CD14-positive monocyte (primary cell): ENCODE results near the gene ZNF408. TPM values are rescaled to one million over a fixed set of nuclear protein-coding genes. Genes with fewer than 3 reads are reported as not detected.

Experiments used
- DNase-seq, 3 donors: peaks; one replicate each; pipeline ENCODE4 v3.0.0-alpha.2; 2011 to 2022
- H2AFZ ChIP-seq: 2 replicates; pipeline ENCODE4 v1.6.0; 2012; ENCODE audit warnings: mild to moderate bottlenecking, low read depth, low read length, inconsistent platforms; ENCODE audit not compliant: insufficient read depth, poor library complexity, severe bottlenecking
- H3K27ac ChIP-seq, 2 donors: 1 replicate in 1 of 2; 2 replicates in 1 of 2; pipeline ENCODE4 v1.5.1; 2012 to 2013; ENCODE audit warnings: low read length in 2 of 2, control low read depth in 1 of 2, inconsistent platforms in 1 of 2, low read depth in 1 of 2, mild to moderate bottlenecking in 1 of 2
- H3K27me3 ChIP-seq, 2 donors: one replicate each; pipeline versions ENCODE4 v1.6.0 to v1.6.1; 2011 to 2013; ENCODE audit warnings: low read length in 2 of 2; ENCODE audit not compliant: control insufficient read depth in 2 of 2, insufficient read depth in 2 of 2
- H3K36me3 ChIP-seq, 2 donors: replicated peaks in 1 of 2; 1 replicate in 1 of 2; 2 replicates in 1 of 2; pipeline versions ENCODE4 v1.5.1 to v1.6.1; 2012 to 2013; ENCODE audit warnings: low read length in 2 of 2, control low read depth in 1 of 2, inconsistent platforms in 1 of 2, mild to moderate bottlenecking in 1 of 2; ENCODE audit not compliant: insufficient read depth in 2 of 2, control insufficient read depth in 1 of 2
- H3K4me1 ChIP-seq, 2 donors: 1 replicate in 1 of 2; 2 replicates in 1 of 2; pipeline versions ENCODE4 v1.5.1 to v1.6.1; 2012 to 2013; ENCODE audit warnings: low read length in 2 of 2, control low read depth in 1 of 2, inconsistent platforms in 1 of 2, mild to moderate bottlenecking in 1 of 2, moderate library complexity in 1 of 2; ENCODE audit not compliant: insufficient read depth in 2 of 2, control insufficient read depth in 1 of 2
- H3K4me2 ChIP-seq: replicated peaks from 2 replicates; pipeline ENCODE3; 2012; ENCODE audit warnings: low read length, moderate library complexity, mild to moderate bottlenecking; ENCODE audit not compliant: poor library complexity, severe bottlenecking; ENCODE audit errors: extremely low read depth
- H3K4me3 ChIP-seq, 3 experiments: fragments of 200-600 bp in 1 of 3; sonication (generic) in 1 of 3; replicated peaks in 1 of 3; 1 replicate in 2 of 3; 2 replicates in 1 of 3; pipeline ENCODE4 v1.5.1; 2011 to 2013; ENCODE audit warnings: low read length in 3 of 3, mild to moderate bottlenecking in 3 of 3, control low read depth in 2 of 3, low read depth in 2 of 3, inconsistent platforms in 1 of 3, moderate library complexity in 1 of 3
- H3K79me2 ChIP-seq: 2 replicates; pipeline ENCODE4 v1.6.0; 2012; ENCODE audit warnings: mild to moderate bottlenecking, control low read depth, inconsistent platforms, low read length, moderate library complexity; ENCODE audit not compliant: insufficient read depth
- H3K9ac ChIP-seq: 2 replicates; pipeline ENCODE4 v1.6.0; 2017; ENCODE audit warnings: low read length, mild to moderate bottlenecking; ENCODE audit not compliant: insufficient read depth, poor library complexity, severe bottlenecking
- H3K9me3 ChIP-seq, 2 donors: replicated peaks in 1 of 2; 1 replicate in 1 of 2; 2 replicates in 1 of 2; pipeline versions ENCODE4 v1.5.1 to v1.6.1; 2012 to 2013; ENCODE audit warnings: low read length in 2 of 2, control low read depth in 1 of 2; ENCODE audit not compliant: control insufficient read depth in 1 of 2, insufficient read depth in 1 of 2
- H4K20me1 ChIP-seq: 2 replicates; pipeline ENCODE4 v1.6.0; 2012; ENCODE audit warnings: mild to moderate bottlenecking, low read length, control low read depth, moderate library complexity; ENCODE audit not compliant: insufficient read depth
- H3K27ac Mint-ChIP-seq, 7 donors: one replicate each; pipeline ENCODE4 v1.8.0; 2020; ENCODE audit warnings: mild to moderate bottlenecking in 7 of 7, mixed read lengths in 7 of 7, moderate library complexity in 6 of 7, inconsistent platforms in 2 of 7
- H3K27me3 Mint-ChIP-seq, 3 donors: one replicate each; pipeline ENCODE4 v1.8.0; 2021 to 2022; ENCODE audit warnings: low read depth in 3 of 3, mild to moderate bottlenecking in 3 of 3, mixed read lengths in 3 of 3, moderate library complexity in 3 of 3, inconsistent platforms in 1 of 3
- H3K36me3 Mint-ChIP-seq, 2 donors: one replicate each; pipeline ENCODE4 v1.8.0; 2020; ENCODE audit warnings: mixed read lengths in 2 of 2, inconsistent platforms in 1 of 2, mild to moderate bottlenecking in 1 of 2
- H3K4me1 Mint-ChIP-seq: one replicate; pipeline ENCODE4 v1.8.0; 2020; ENCODE audit warnings: mild to moderate bottlenecking, mixed read lengths
- H3K4me3 Mint-ChIP-seq, 2 donors: one replicate each; pipeline ENCODE4 v1.8.0; 2020; ENCODE audit warnings: mild to moderate bottlenecking in 2 of 2, mixed read lengths in 2 of 2, moderate library complexity in 1 of 2
- H3K9me3 Mint-ChIP-seq, 7 donors: one replicate each; pipeline ENCODE4 v1.8.0; 2020 to 2022; ENCODE audit warnings: mixed read lengths in 7 of 7, mild to moderate bottlenecking in 6 of 7, moderate library complexity in 6 of 7, inconsistent platforms in 2 of 7
- WGBS: methylation state at CpG from one replicate; pipeline ENCODE4 v1.1.5; 2013; ENCODE audit warnings: missing lambda C conversion rate; ENCODE audit not compliant: insufficient coverage; 5-methylcytosine and 5-hydroxymethylcytosine counted together
- intact Hi-C, 2 donors: fragments of 100-400 bp; cut with micrococcal nuclease; formaldehyde crosslinking; loops; one replicate each; pipeline versions ENCODE4 v1.15.0 to v1.15.1; 2023
- polyA plus RNA-seq, 3 donors: library from polyadenylated mRNA; depleted of rRNA in 1 of 3; unstranded in 2 of 3; stranded (reverse) in 1 of 3; fragments of 300-500 nt in 2 of 3; fragments of >200 nt in 1 of 3; fragmentation: Illumina TruSeq in 2 of 3; gene quantifications; 1 replicate in 2 of 3; 2 replicates in 1 of 3; pipeline ENCODE4 v1.2.3, GENCODE V29; 2012 to 2021
- TF ChIP-seq, protein P1 (sequence below): fragments of 200-600 bp; IDR thresholded peaks from one replicate; pipeline ENCODE4 v1.8.0; 2022; ENCODE audit warnings: antibody characterized with exemption, mild to moderate bottlenecking

Gene ZNF408
- polyA plus RNA-seq, 3 donors: 4.1 to 4.5 (median 4.2) TPM

DNA sequence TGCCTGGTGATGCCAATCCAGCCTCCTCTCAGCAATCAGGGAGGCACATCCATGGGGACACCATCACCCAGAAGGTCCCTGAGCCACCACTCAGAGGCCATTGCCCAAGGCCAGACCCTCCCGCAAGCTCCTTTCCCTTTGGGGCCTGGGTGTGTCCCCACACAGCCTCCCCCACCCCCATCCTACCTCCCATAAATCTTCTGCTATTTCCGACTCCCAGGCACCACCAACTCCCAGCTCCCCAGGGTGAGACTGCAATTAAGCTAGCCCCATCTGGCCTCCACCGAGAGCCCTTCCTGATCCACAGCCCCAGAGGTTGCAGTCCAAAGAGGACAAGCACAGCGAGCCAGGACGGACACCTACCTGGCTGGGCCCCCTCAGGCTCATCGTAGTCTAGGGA, 6.8 kb upstream of the ZNF408 start:
- H3K36me3 ChIP-seq: peaks cover 56 to 88% of the 10 kb centered on the region in 2 donors

DNA sequence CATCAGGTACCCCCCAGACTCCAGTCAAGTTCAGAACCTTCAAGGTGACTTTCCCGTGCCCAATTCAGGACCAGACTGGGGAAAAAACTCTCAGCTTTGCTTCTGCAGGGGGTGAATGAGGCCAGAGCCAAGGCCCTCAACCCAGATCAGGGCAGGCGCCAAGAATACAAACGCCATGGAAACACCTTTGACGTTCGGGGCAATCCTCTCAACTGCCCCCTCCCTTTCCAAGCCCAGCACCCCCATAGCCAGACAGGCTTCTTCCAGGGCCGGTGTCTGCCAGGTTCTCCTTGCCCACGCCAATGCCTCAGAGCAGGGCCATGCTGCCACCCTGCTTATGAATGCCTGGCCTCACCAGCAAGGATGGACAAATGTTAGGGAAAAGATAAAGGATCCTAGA, 6.2 kb upstream of the ZNF408 start:
- peaks cover 12 to 21% of the 10 kb centered on the region in 2 donors for H3K4me1 ChIP-seq
- peak overlapping the region in 1 of 2 donors; percentile 26 for H3K27ac ChIP-seq
- peaks cover 53 to 85% of the 10 kb centered on the region in 2 donors for H3K36me3 ChIP-seq
- Mint-ChIP-seq H3K9me3 (peaks cover 0 to 2% (median 0%) of the 10 kb centered on the region in 7 donors), H3K27ac (peak overlapping the region in 1 of 7 donors; percentile 27), H3K36me3 (peaks cover 55 to 82% of the 10 kb centered on the region in 2 donors), H3K4me3 (no peak overlapping the region), H3K4me1 (peaks cover 26% of the 10 kb centered on the region), H3K27me3 (peaks cover 0 to 4% (median 0%) of the 10 kb centered on the region in 3 donors)
- WGBS: 100% methylated on average over 5 of the region's 7 CpGs
- no peaks in the 10 kb centered on the region for H3K9me3 ChIP-seq
- H3K9ac ChIP-seq: no peak overlapping the region
- H3K4me2 ChIP-seq: no peak overlapping the region
- TF ChIP-seq, protein P1, sequence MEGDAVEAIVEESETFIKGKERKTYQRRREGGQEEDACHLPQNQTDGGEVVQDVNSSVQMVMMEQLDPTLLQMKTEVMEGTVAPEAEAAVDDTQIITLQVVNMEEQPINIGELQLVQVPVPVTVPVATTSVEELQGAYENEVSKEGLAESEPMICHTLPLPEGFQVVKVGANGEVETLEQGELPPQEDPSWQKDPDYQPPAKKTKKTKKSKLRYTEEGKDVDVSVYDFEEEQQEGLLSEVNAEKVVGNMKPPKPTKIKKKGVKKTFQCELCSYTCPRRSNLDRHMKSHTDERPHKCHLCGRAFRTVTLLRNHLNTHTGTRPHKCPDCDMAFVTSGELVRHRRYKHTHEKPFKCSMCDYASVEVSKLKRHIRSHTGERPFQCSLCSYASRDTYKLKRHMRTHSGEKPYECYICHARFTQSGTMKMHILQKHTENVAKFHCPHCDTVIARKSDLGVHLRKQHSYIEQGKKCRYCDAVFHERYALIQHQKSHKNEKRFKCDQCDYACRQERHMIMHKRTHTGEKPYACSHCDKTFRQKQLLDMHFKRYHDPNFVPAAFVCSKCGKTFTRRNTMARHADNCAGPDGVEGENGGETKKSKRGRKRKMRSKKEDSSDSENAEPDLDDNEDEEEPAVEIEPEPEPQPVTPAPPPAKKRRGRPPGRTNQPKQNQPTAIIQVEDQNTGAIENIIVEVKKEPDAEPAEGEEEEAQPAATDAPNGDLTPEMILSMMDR: no peak
- no peaks in the 10 kb centered on the region for H3K27me3 ChIP-seq
- DNase-seq: no peak
- H3K79me2 ChIP-seq: peaks cover 79% of the 10 kb centered on the region
- H4K20me1 ChIP-seq: peaks cover 69% of the 10 kb centered on the region
- H2AFZ ChIP-seq: no peak overlapping the region
- H3K4me3 ChIP-seq: no peak overlapping the region
- intact Hi-C loops: no loop called here

More for the DNA sequence above, 6.8 kb upstream of the ZNF408 start:
- 91% methylated on average over 5 of the region's 6 CpGs for WGBS
- H3K27me3 Mint-ChIP-seq: peaks cover 0 to 4% (median 0%) of the 10 kb centered on the region in 3 donors
- peaks cover 58 to 87% of the 10 kb centered on the region in 2 donors for H3K36me3 Mint-ChIP-seq
- H3K4me1 Mint-ChIP-seq: peaks cover 21% of the 10 kb centered on the region
- no peak overlapping the region for H3K27ac ChIP-seq
- H3K27me3 ChIP-seq: no peaks in the 10 kb centered on the region
- no peak for DNase-seq
- H4K20me1 ChIP-seq: peaks cover 67% of the 10 kb centered on the region
- no peak overlapping the region for H2AFZ ChIP-seq
- TF ChIP-seq, protein P1: no peak
- H3K9ac ChIP-seq: no peak overlapping the region
- no peak overlapping the region for H3K4me2 ChIP-seq
- H3K27ac Mint-ChIP-seq: peak overlapping the region in 4 of 7 donors; percentile 14 to 27 (median 22)
- no peaks in the 10 kb centered on the region for H3K9me3 ChIP-seq
- no peak overlapping the region for H3K4me3 ChIP-seq
- H3K9me3 Mint-ChIP-seq: peaks cover 0 to 2% (median 0%) of the 10 kb centered on the region in 7 donors
- peaks cover 77% of the 10 kb centered on the region for H3K79me2 ChIP-seq
- intact Hi-C loops: no loop called here
- peaks cover 6 to 15% of the 10 kb centered on the region in 2 donors for H3K4me1 ChIP-seq
- no peak overlapping the region for H3K4me3 Mint-ChIP-seq
